ENCODE measurements around the gene TRAPPC13.

Gene TRAPPC13

GRCh38 chr5:65682148-65682547 lies 57.3 kb downstream of the TRAPPC13 start:
- DNase-seq = no peak

- no peak for DNase-seq
Observed at GRCh38 chr5:65693121-65693520, 68.3 kb downstream of the TRAPPC13 start.

GRCh38 chr5:65695162-65695755 lies 70.4 kb downstream of the TRAPPC13 start:
- DNase-seq = no peak

GRCh38 chr5:65695896-65696295 lies 71.1 kb downstream of the TRAPPC13 start:
- no peak for DNase-seq

- no peak for DNase-seq
Observed at GRCh38 chr5:65696892-65697291, 72.1 kb downstream of the TRAPPC13 start.

GRCh38 chr5:65699338-65699737 lies 74.5 kb downstream of the TRAPPC13 start:
- DNase-seq = no peak

GRCh38 chr5:65702036-65702435 lies 77.2 kb downstream of the TRAPPC13 start:
- DNase-seq = no peak

GRCh38 chr5:65704621-65705239 lies 79.9 kb downstream of the TRAPPC13 start:
- DNase-seq = no peak

- DNase-seq = no peak
Observed at GRCh38 chr5:65707663-65708062, 82.8 kb downstream of the TRAPPC13 start.

GRCh38 chr5:65708145-65708544 lies 83.3 kb downstream of the TRAPPC13 start:
- DNase-seq = no peak
